HG03060 (cell line): ENCODE data around the gene EEPD1.
"Not testable (repeated sequence)": the region's sequence is repeated elsewhere in the genome, so short reads cannot be mapped to it uniquely, and the experiment has no call there.

ENCODE experiments used
- ATAC-seq: cut with Tn5 transposase; IDR thresholded peaks from one replicate; pipeline ENCODE4 v1.9.1; 2021; ENCODE audit warnings: low read depth, moderate number of reproducible peaks; ENCODE audit not compliant: unreplicated experiment

The EEPD1 gene

DNA sequence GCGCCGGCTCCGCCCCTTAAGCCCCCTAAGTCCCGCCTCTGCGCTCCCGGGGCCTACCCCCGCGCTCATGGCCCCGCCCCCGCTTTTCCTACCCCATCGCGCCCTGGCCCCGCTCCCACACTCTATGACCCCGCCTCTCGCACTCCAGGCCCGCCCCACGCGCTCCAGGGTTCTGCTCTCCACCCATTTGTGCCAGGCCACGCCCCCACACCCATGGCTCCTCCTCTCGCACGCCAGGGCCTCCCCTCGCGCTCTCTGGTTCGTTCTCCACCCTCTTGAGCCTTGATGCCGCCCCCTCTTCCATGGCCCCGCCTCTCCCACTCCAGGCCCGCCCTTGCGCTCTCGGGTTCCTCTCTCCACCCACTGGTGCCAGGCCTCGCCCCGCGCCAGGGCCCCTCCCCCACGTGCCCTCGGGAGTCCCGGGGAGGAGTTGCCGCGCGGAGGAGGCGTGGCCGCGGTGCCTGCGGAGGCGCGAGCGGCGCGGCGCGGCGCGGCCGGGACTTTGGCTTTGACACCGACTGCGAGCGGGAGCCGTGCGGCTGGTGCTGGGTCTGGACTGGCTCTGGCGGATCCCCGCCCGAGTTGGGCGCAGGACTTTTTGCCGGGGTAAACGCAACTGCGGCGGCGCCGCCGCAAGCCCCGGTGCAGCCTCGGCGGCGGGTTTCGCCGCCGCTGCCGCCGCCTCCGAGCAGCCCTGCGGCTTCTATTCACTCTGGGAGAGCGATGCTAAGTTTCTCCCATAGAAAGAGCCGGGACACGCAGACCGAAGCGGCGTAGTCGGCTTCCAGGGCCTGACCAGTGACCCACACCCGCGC, at the start of gene EEPD1:
TSS of gene EEPD1 (plus strand) at position 499 of the 815 bp plus-strand sequence. CDS start 1,071 bp downstream, outside the sequence.
- ATAC-seq = peak; percentile 79

- ATAC-seq = no peak
Measured at GRCh38 chr7:36103837-36104561, 49.1 kb upstream of the EEPD1 start.

- ATAC-seq = not testable (repeated sequence)
Measured at GRCh38 chr7:36106972-36107908, 45.8 kb upstream of the EEPD1 start.

DNA sequence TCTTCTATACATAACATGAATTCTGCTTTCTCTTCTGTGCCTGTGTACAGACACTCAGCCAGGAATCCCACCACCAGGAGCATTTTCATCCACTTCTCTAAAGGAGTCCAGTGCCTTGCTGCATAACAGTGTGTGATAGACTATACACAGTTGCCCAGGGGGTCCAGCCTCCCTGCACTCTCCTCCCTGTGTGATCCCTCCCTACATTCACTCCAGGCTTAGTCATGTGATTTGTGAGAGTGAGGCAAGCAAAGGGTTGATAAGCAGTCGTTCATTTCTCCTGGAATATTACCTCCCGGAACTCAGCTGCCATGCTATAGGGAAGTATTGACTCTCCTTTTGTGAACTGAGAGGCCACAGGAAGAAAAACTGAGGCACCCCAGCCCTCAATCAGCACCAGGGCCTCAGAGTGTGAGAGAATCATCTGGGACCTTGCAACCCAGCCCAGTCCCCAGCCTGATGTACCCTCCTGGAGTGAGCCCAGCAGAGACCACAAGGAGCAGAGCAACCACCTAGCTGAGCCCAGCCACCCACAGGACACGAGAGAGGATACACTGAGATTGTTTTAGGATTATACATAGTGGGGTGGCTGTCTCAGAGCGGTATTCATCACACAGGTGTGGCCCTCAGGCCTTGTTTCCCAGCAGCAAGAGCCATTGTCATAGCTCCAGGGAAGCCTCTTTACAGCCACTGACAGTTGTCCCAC, 45.0 kb upstream of the EEPD1 start:
- no peak for ATAC-seq

DNA sequence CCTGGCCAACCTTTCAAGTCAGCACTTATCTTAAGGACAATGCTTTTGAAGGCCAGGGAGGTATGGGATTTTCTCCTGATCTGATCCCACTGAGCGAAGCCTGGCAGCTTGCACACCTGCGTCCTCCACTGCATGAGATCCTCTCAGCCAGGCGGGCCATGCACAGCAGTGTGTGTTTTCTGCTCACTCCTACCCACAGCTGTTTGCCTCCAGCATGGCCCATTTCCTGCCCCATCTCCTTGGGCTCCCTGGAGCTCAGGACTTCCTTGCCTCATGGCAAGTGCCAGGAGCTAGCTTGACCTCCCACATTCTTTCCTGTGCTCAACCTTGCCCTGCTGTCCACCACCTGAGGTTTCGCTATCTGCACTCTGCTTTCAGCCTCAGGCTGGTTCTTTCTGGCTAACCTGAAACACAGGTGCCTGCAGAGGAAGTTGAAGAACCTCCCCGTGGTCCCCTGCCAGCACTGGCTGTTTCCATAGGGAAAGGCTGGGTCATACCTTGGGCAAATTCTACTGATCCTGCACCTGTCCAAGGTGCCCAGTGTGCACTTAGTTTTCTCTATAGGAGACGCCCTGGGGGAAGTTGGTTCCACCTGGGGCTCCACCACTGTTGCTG, 43.9 kb upstream of the EEPD1 start:
- ATAC-seq = no peak

DNA sequence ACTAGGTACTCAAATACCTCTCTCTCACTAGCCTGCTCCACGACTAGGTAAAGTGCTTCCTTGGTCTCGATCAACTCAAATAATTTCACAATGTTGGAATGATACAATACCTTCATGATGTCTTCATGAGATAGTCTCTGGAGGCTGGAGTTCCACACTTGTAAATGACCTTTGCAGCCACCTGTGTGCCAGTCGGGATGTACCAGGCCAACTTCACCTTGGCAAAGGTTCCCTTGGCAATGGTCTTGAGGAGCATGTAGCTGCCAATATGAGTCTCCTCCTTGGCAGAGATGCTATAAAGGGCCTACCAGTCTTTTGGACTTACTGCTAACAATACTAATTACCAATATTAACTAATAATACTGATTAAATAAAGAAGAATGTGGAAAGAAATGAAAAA, 42.5 kb upstream of the EEPD1 start:
- no peak for ATAC-seq

GRCh38 chr7:36112969-36113368, 40.1 kb upstream of the EEPD1 start:
- ATAC-seq = no peak

GRCh38 chr7:36114355-36114754, 38.7 kb upstream of the EEPD1 start:
- no peak for ATAC-seq

DNA sequence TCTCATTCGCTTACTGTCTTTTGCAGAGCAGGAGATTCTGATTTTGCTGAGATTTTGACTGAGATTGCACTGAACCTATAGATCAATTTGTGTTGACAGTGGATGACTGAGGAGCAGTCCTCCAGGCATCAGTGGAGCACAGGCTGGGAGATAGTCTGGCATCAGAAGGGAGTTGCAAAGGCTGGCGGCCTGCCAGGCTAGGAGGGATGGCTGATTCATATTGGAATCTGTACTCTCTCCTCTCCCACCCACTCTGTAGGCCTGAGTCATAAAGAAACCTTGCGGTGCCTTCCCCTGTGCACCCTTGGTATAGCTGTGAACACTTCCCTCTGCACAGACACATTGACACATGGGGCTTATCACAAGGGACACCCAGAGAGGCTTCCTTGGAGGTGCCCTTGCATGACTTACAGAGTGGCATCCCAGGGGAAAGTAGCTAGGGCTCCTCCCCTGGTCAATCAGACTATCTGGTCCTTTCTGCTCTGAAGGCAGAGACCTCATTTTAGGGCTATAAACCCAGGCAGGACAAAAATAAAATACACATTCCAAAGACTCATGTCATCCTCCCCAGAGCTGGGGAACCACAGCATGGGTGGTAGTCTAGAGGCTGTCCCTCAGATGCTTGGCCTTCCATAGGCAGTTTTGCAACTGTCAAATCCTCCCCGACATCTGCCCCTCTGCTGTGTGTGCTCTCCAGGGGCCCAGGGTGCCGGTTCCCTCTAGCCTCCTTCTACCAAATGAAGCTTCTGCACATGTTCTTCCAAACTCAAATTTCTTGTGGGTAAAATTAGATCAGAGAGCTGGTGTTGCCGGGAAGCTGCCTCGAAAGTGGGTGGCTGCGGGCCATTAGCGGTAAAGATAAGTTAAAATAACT, 37.4 kb upstream of the EEPD1 start:
- peak; percentile 98 for ATAC-seq

- no peak for ATAC-seq
Measured at GRCh38 chr7:36116347-36117202, 36.5 kb upstream of the EEPD1 start.

DNA sequence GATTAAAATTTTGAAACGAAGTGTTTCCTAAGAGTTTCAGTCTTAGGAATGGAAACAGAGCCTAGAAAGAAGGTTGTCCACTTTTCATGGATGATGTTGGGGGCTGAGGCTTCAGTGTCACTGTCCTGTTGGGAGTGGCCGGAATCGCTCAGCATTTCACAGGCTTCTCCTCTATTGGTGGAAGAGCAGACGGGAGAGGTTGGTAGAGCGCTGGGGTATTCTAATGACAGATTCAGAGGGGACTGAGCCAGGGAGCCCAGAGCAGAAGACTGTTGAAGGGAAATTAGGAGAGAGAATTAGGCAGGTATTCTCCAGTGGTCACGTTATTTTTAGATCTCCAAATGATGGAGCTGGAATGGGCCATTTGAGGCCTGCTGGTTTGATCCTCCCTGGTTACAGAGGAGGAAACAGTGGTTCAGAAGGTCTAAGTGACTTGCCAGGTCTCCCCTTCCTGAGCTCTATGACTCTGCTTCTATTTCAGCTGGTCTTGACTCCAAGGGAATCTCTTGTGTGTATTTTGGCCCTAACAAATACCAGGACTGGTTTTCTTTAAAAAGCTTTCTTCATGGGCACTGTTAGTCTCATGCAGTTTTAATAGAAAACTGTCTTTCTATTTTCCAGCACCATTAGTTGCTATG, 35.7 kb upstream of the EEPD1 start:
- ATAC-seq = no peak

DNA sequence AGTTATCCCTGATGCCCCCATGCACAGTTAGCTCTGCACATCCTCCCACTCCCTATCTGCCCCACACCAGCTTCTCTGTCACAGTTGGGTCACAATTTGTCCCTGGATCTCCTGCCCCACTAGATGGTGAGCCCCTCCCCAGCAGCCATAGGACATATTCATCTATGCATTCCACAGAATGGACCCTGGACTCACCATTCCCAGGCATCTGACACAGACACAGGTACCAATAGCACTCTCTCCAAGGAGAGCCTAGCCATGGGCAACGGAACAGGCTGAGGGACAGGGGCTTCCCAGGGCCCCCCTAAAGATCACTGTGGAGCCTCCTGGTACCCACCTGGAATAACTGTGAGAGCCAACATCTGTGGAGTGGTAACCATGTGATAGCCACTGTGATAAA, 34.7 kb upstream of the EEPD1 start:
- no peak for ATAC-seq

DNA sequence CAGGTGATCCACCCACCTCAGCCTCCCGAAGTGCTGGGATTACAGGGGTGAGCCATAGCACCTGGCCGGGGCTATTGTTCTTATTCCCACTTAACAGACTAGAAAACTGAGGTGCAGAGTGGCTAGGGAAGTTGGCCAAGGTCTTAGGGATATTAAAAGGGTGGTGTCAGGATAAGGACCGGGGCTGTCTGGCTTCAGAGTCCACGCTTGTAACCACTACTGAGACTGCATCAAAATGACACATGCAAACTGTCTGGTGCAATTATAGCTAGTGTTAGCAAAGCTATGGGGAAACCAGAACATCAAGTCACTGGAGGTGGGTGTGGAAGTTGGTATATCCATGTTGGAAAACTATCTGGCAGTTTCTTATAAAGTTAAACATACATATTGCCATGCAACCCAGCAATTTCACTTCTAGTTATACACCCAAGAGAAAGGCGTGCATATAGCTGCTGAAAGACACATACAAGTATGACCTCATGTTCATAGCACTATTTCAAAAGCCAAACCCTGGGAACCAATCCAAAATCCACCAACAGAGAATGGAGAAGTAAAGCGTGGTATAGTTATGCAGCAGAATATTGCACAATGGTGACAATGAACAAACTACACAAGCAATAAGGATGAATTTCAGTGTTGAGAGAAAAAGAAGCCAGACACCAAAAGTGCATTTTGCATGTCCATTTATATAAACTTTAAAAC, 33.9 kb upstream of the EEPD1 start:
- no peak for ATAC-seq

DNA sequence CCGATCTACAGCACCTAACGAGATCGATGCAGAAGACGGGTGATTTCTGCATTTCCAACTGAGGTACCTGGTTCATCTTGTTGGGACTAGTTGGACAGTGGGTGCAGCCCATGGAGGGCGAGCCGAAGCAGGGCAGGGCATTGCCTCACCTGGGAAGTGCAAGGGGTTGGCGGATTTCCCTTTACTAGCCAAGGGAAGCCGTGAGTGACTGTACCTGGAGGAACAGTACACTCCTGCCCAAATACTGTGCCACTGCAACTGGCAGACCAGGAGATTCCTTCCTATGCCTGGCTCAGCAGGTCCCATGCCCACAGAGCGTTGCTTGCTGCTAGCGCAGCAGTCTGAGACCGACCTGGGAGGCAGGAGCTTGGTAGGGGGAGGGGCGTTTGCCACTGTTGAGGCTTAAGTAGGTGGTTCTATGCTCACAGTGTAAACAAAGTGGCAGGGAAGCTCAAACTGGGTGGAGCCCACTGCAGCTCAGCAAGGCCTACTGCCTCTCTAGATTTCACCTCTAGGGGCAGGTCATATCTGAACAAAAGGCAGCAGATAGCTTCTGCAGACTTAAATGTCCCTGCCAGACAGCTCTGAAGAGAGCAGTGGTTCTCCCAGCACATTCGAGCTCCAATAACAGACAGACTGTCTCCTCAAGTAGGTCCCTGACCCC, 32.9 kb upstream of the EEPD1 start:
- not testable (repeated sequence) for ATAC-seq

- not testable (repeated sequence) for ATAC-seq
Measured at GRCh38 chr7:36125630-36126029, 27.4 kb upstream of the EEPD1 start.

GRCh38 chr7:36127075-36127740, 25.8 kb upstream of the EEPD1 start:
- no peak for ATAC-seq
